Right lobe of liver (tissue), 4 donors: ENCODE results near the gene GRM7.

Experiments
- POLR2A ChIP-seq: fragments of 450-650 bp; IDR thresholded peaks from one replicate; pipeline ENCODE4 v1.6.1; 2017; ENCODE audit warnings: antibody characterized with exemption, mild to moderate bottlenecking
- TF ChIP-seq, protein P1 (sequence below), 4 donors: fragments of 200-600 bp in 3 of 4; fragments of 450-650 bp in 1 of 4; IDR thresholded peaks; one replicate each; pipeline versions ENCODE4 v1.5.1 to v1.8.0; 2016 to 2022; ENCODE audit warnings: antibody characterized with exemption in 4 of 4, mild to moderate bottlenecking in 2 of 4
- donor health status: DM: no; HTN: no; CAD: no.
- donor health status: DM: no; HTN: no; CAD: no.
- donor health status: DM: no; HTN: yes; CAD: no.

DNA sequence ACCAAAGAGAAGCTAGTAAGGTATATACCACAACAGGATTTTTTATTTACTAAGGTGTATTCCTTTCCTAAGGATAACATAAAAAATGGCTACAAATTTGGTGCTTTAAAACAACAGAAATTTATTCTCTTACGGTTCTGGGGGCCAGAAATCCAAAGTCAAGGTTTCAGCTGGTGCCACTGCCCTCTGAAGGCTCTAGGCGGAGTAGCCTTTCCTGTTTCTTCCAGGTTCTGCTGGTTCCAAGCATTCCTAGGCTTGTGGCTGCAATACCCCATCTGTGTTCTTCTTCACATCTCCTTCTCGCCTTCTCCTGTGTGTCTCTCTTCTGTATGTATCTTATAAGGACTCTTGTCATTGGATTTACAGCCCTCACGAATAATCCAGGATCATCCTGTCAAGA, 549.9 kb downstream of the GRM7 start:
- TF ChIP-seq, protein P1, sequence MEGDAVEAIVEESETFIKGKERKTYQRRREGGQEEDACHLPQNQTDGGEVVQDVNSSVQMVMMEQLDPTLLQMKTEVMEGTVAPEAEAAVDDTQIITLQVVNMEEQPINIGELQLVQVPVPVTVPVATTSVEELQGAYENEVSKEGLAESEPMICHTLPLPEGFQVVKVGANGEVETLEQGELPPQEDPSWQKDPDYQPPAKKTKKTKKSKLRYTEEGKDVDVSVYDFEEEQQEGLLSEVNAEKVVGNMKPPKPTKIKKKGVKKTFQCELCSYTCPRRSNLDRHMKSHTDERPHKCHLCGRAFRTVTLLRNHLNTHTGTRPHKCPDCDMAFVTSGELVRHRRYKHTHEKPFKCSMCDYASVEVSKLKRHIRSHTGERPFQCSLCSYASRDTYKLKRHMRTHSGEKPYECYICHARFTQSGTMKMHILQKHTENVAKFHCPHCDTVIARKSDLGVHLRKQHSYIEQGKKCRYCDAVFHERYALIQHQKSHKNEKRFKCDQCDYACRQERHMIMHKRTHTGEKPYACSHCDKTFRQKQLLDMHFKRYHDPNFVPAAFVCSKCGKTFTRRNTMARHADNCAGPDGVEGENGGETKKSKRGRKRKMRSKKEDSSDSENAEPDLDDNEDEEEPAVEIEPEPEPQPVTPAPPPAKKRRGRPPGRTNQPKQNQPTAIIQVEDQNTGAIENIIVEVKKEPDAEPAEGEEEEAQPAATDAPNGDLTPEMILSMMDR (IDR thresholded peaks at IDR 0.05): no peak
- TF ChIP-seq POLR2A: no peak
